Measurements from ENCODE around the gene PHLDB3. TPM values are rescaled to one million over a fixed set of nuclear protein-coding genes. Genes with fewer than 3 reads are reported as not detected.

The PHLDB3 gene
- total and polyA plus RNA-seq, 2 of the 13 experiments (the other 11 are each of a cell fraction or from before 2014, with no cell fraction given): 11.3 to 14.5 TPM

GRCh38 chr19:43534816-43535761 is 30.5 kb upstream of the PHLDB3 start (continued):
- TF ChIP-seq HMGXB3 (CRISPR knock-in tag; IDR thresholded peaks at IDR 0.05; ENCODE audit: borderline replicate concordance): no peak
- TF ChIP-seq BCL3 (CRISPR knock-in tag; IDR thresholded peaks at IDR 0.05): no peak
- peak; percentile 78; the same call in 1 of the 2 replicates for TF ChIP-seq ZBTB33 (CRISPR knock-in tag; IDR thresholded peaks at IDR 0.05)
- no peak for TF ChIP-seq ZNF224 (CRISPR knock-in tag; IDR thresholded peaks at IDR 0.05)
- no peak for TF ChIP-seq CREB1 (IDR thresholded peaks at IDR 0.05)
- no peak for TF ChIP-seq CREB1 (CRISPR knock-in tag; IDR thresholded peaks at IDR 0.05)
- no peak for TF ChIP-seq REPIN1 (CRISPR knock-in tag; IDR thresholded peaks at IDR 0.05; ENCODE audit: borderline replicate concordance, low read depth)
- TF ChIP-seq TBP (CRISPR knock-in tag; IDR thresholded peaks at IDR 0.05): no peak
- TF ChIP-seq ZNF234 (CRISPR knock-in tag; conservative IDR thresholded peaks at IDR 0.05): no peak
- no peak for TF ChIP-seq ELF3 (CRISPR knock-in tag; IDR thresholded peaks at IDR 0.05)
- peak; percentile 18 for TF ChIP-seq HNRNPLL (IDR thresholded peaks at IDR 0.05; ENCODE audit: low read depth, low read length, poor library complexity, severe bottlenecking)
- TF ChIP-seq ZNF713 (CRISPR knock-in tag; IDR thresholded peaks at IDR 0.05): no peak
- no peak for TF ChIP-seq FOXP4 (CRISPR knock-in tag; IDR thresholded peaks at IDR 0.05)
- no peak for TF ChIP-seq HNF4G (IDR thresholded peaks at IDR 0.05; ENCODE audit: borderline replicate concordance, low read depth, low read length)
- TF ChIP-seq HNF4G (CRISPR knock-in tag; IDR thresholded peaks at IDR 0.05; ENCODE audit: borderline replicate concordance, low read depth): no peak
- no peak for TF ChIP-seq MYPOP (CRISPR knock-in tag; IDR thresholded peaks at IDR 0.05)
- peak; percentile 33 for TF ChIP-seq RBM22 (optimal IDR thresholded peaks at IDR 0.05; ENCODE audit: low read length)
- no peak for TF ChIP-seq ZNF572 (CRISPR knock-in tag; IDR thresholded peaks at IDR 0.05)
